ENCODE data around the gene ESD.

The ESD gene

GRCh38 chr13:46753917-46754316, 43.0 kb downstream of the ESD start:
- no peak overlapping the region for H3K27ac Mint-ChIP-seq (ENCODE audit: low read depth)
- DNase-seq (ENCODE audit: low spot score in 2 of 2) (no peak), ATAC-seq (replicated peaks; ENCODE audit: extremely low read depth, poor library complexity, severe bottlenecking) (no peak)
- peaks cover 8% of the 10 kb centered on the region for H3K36me3 Mint-ChIP-seq (ENCODE audit: insufficient read depth)
- peaks cover 14% of the 10 kb centered on the region for H3K27me3 Mint-ChIP-seq
- no peak overlapping the region for H3K4me3 Mint-ChIP-seq
- peaks cover 49% of the 10 kb centered on the region for H3K4me1 Mint-ChIP-seq
- no peaks in the 10 kb centered on the region for H3K9me3 Mint-ChIP-seq

GRCh38 chr13:46753137-46753536, 43.8 kb downstream of the ESD start:
- ATAC-seq (replicated peaks; ENCODE audit: extremely low read depth, poor library complexity, severe bottlenecking) (no peak), DNase-seq (ENCODE audit: low spot score in 2 of 2) (no peak)
- no peak overlapping the region for H3K4me3 Mint-ChIP-seq
- H3K27me3 Mint-ChIP-seq = peaks cover 11% of the 10 kb centered on the region
- H3K4me1 Mint-ChIP-seq = peaks cover 49% of the 10 kb centered on the region
- peaks cover 10% of the 10 kb centered on the region for H3K36me3 Mint-ChIP-seq (ENCODE audit: insufficient read depth)
- H3K9me3 Mint-ChIP-seq = no peaks in the 10 kb centered on the region
- no peak overlapping the region for H3K27ac Mint-ChIP-seq (ENCODE audit: low read depth)

- DNase-seq (ENCODE audit: low spot score in 2 of 2) = peak; percentile 35 to 70
- H3K36me3 Mint-ChIP-seq (ENCODE audit: insufficient read depth) = peaks cover 9% of the 10 kb centered on the region
- H3K9me3 Mint-ChIP-seq = no peaks in the 10 kb centered on the region
- H3K4me1 Mint-ChIP-seq = peaks cover 43% of the 10 kb centered on the region
- peak; percentile 98 for ATAC-seq (replicated peaks; ENCODE audit: extremely low read depth, poor library complexity, severe bottlenecking)
- peak overlapping the region; percentile 26 for H3K4me3 Mint-ChIP-seq
- peaks cover under 1% of the 10 kb centered on the region for H3K27me3 Mint-ChIP-seq
- H3K27ac Mint-ChIP-seq (ENCODE audit: low read depth) = peak overlapping the region; percentile 65
Measured at GRCh38 chr13:46751811-46752635, 44.9 kb downstream of the ESD start.

- ATAC-seq (replicated peaks; ENCODE audit: extremely low read depth, poor library complexity, severe bottlenecking) (no peak), DNase-seq (ENCODE audit: low spot score in 2 of 2) (no peak)
- Mint-ChIP-seq H3K4me1 (peaks cover 43% of the 10 kb centered on the region), H3K27ac (ENCODE audit: low read depth) (no peak overlapping the region), H3K27me3 (no peaks in the 10 kb centered on the region), H3K36me3 (ENCODE audit: insufficient read depth) (peaks cover 9% of the 10 kb centered on the region), H3K9me3 (no peaks in the 10 kb centered on the region), H3K4me3 (no peak overlapping the region)
Measured at GRCh38 chr13:46749951-46750350, 47.0 kb downstream of the ESD start.

GRCh38 chr13:46748300-46748699, 48.7 kb downstream of the ESD start:
- no peaks in the 10 kb centered on the region for H3K9me3 Mint-ChIP-seq
- no peak overlapping the region for H3K4me3 Mint-ChIP-seq
- H3K36me3 Mint-ChIP-seq (ENCODE audit: insufficient read depth) = peaks cover 9% of the 10 kb centered on the region
- H3K4me1 Mint-ChIP-seq = peaks cover 28% of the 10 kb centered on the region
- DNase-seq (ENCODE audit: low spot score in 2 of 2) = no peak
- ATAC-seq (replicated peaks; ENCODE audit: extremely low read depth, poor library complexity, severe bottlenecking) = no peak
- H3K27ac Mint-ChIP-seq (ENCODE audit: low read depth) = no peak overlapping the region
- no peaks in the 10 kb centered on the region for H3K27me3 Mint-ChIP-seq

- Mint-ChIP-seq H3K27me3 (no peaks in the 10 kb centered on the region), H3K27ac (ENCODE audit: low read depth) (no peak overlapping the region), H3K36me3 (ENCODE audit: insufficient read depth) (peaks cover 8% of the 10 kb centered on the region), H3K4me3 (no peak overlapping the region), H3K4me1 (peaks cover 20% of the 10 kb centered on the region), H3K9me3 (no peaks in the 10 kb centered on the region)
- no peak for DNase-seq (ENCODE audit: low spot score in 2 of 2)
- ATAC-seq (replicated peaks; ENCODE audit: extremely low read depth, poor library complexity, severe bottlenecking) = no peak
Measured at GRCh38 chr13:46747031-46747820, 49.7 kb downstream of the ESD start.

- ATAC-seq (replicated peaks; ENCODE audit: extremely low read depth, poor library complexity, severe bottlenecking) (no peak), DNase-seq (ENCODE audit: low spot score in 2 of 2) (no peak)
- Mint-ChIP-seq H3K27ac (ENCODE audit: low read depth) (no peak overlapping the region), H3K4me3 (no peak overlapping the region), H3K4me1 (peaks cover 9% of the 10 kb centered on the region), H3K9me3 (no peaks in the 10 kb centered on the region), H3K27me3 (no peaks in the 10 kb centered on the region), H3K36me3 (ENCODE audit: insufficient read depth) (peaks cover 7% of the 10 kb centered on the region)
Measured at GRCh38 chr13:46745706-46746105, 51.3 kb downstream of the ESD start.

GRCh38 chr13:46745062-46745461, 51.9 kb downstream of the ESD start:
- DNase-seq (ENCODE audit: low spot score in 2 of 2) (no peak), ATAC-seq (replicated peaks; ENCODE audit: extremely low read depth, poor library complexity, severe bottlenecking) (no peak)
- H3K9me3 Mint-ChIP-seq = no peaks in the 10 kb centered on the region
- H3K4me1 Mint-ChIP-seq = peaks cover 6% of the 10 kb centered on the region
- no peaks in the 10 kb centered on the region for H3K27me3 Mint-ChIP-seq
- H3K4me3 Mint-ChIP-seq = no peak overlapping the region
- no peak overlapping the region for H3K27ac Mint-ChIP-seq (ENCODE audit: low read depth)
- H3K36me3 Mint-ChIP-seq (ENCODE audit: insufficient read depth) = peaks cover 7% of the 10 kb centered on the region

- H3K4me3 Mint-ChIP-seq = no peak overlapping the region
- no peaks in the 10 kb centered on the region for H3K27me3 Mint-ChIP-seq
- no peak for ATAC-seq (replicated peaks; ENCODE audit: extremely low read depth, poor library complexity, severe bottlenecking)
- no peak for DNase-seq (ENCODE audit: low spot score in 2 of 2)
- no peaks in the 10 kb centered on the region for H3K4me1 Mint-ChIP-seq
- no peak overlapping the region for H3K27ac Mint-ChIP-seq (ENCODE audit: low read depth)
- H3K36me3 Mint-ChIP-seq (ENCODE audit: insufficient read depth) = peaks cover 5% of the 10 kb centered on the region
- no peaks in the 10 kb centered on the region for H3K9me3 Mint-ChIP-seq
Measured at GRCh38 chr13:46743191-46743590, 53.8 kb downstream of the ESD start.

GRCh38 chr13:46739447-46740098, 57.4 kb downstream of the ESD start:
- ATAC-seq (replicated peaks; ENCODE audit: extremely low read depth, poor library complexity, severe bottlenecking) = no peak
- Mint-ChIP-seq H3K27me3 (no peaks in the 10 kb centered on the region), H3K4me3 (no peak overlapping the region), H3K4me1 (no peaks in the 10 kb centered on the region), H3K36me3 (ENCODE audit: insufficient read depth) (peaks cover 6% of the 10 kb centered on the region), H3K27ac (ENCODE audit: low read depth) (no peak overlapping the region), H3K9me3 (no peaks in the 10 kb centered on the region)
- no peak for DNase-seq (ENCODE audit: low spot score in 2 of 2)

- H3K4me1 Mint-ChIP-seq = no peaks in the 10 kb centered on the region
- H3K27ac Mint-ChIP-seq (ENCODE audit: low read depth) = no peak overlapping the region
- no peak for ATAC-seq (replicated peaks; ENCODE audit: extremely low read depth, poor library complexity, severe bottlenecking)
- H3K27me3 Mint-ChIP-seq = no peaks in the 10 kb centered on the region
- H3K36me3 Mint-ChIP-seq (ENCODE audit: insufficient read depth) = peaks cover 8% of the 10 kb centered on the region
- no peak for DNase-seq (ENCODE audit: low spot score in 2 of 2)
- no peaks in the 10 kb centered on the region for H3K9me3 Mint-ChIP-seq
- H3K4me3 Mint-ChIP-seq = no peak overlapping the region
Measured at GRCh38 chr13:46738766-46739165, 58.2 kb downstream of the ESD start.

GRCh38 chr13:46738055-46738454, 58.9 kb downstream of the ESD start:
- Mint-ChIP-seq H3K9me3 (no peaks in the 10 kb centered on the region), H3K27ac (ENCODE audit: low read depth) (no peak overlapping the region), H3K4me3 (no peak overlapping the region), H3K27me3 (no peaks in the 10 kb centered on the region), H3K4me1 (no peaks in the 10 kb centered on the region), H3K36me3 (ENCODE audit: insufficient read depth) (peaks cover 8% of the 10 kb centered on the region)
- DNase-seq (ENCODE audit: low spot score in 2 of 2) (no peak), ATAC-seq (replicated peaks; ENCODE audit: extremely low read depth, poor library complexity, severe bottlenecking) (no peak)

All from central memory CD8-positive, alpha-beta T cell (primary cell).